ENCODE results near the gene SOCS1.

The SOCS1 gene

DNA sequence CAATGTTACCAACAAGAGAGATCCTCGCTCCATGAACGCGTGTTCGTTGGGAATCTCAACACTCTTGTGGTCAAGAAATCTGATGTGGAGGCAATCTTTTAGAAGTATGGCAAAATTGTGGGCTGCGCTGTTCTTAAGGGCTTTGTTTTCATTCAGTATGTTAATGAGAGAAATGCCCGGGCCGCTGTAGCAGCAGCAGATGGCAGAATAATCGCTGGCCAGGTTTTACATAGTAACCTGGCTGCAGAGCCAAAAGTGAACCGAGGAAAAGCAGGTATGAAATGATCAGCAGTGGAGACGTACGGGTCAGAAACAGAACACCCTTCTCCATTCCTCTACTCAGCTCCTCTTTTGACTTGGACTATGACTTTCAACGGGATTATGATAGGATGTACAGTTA lies 13.3 kb downstream of the SOCS1 start:
- DNase-seq: no peak

GRCh38 chr16:11241480-11242204 lies 14.4 kb downstream of the SOCS1 start:
- no peak for DNase-seq

DNA sequence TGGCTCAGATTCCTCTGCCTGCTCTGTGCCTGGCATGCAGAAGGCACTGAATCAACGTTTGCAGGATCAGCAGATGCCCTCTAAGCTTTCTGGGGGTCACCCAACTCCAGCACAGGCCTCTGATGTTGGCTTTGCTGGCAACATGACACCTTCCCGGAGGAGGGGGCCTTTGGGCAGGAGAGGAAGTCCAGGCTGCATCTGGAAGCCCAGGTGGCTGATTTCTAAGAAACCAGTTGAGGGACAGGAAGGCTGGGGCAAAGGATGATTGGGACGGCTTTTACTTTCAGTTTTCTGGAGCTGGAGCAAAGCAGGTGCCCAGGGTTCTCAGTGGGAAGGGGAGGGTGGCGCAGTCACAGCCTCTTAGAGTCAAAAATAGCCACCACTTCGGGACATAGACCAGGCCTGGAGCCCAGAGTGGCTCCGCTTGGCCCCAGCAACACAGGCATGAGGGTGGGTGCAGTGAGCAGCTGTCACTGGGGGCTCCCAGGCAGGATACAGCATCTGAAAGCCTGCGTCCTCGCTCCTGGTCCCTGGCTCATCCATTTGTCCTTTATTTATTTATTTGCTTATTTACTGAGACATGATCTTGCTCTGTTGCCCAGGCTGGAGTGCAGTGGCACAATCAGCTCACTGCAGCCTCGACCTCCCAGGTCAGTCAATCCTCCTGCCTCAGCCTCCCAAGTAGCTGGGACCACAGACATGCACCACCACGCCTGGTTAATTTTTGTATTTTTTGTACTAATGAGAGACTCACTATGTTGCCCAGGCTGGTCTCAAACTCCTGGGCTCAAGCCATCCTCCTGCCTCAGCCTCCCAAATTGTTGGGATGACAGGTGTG lies 15.1 kb downstream of the SOCS1 start:
- no peak for DNase-seq

DNA sequence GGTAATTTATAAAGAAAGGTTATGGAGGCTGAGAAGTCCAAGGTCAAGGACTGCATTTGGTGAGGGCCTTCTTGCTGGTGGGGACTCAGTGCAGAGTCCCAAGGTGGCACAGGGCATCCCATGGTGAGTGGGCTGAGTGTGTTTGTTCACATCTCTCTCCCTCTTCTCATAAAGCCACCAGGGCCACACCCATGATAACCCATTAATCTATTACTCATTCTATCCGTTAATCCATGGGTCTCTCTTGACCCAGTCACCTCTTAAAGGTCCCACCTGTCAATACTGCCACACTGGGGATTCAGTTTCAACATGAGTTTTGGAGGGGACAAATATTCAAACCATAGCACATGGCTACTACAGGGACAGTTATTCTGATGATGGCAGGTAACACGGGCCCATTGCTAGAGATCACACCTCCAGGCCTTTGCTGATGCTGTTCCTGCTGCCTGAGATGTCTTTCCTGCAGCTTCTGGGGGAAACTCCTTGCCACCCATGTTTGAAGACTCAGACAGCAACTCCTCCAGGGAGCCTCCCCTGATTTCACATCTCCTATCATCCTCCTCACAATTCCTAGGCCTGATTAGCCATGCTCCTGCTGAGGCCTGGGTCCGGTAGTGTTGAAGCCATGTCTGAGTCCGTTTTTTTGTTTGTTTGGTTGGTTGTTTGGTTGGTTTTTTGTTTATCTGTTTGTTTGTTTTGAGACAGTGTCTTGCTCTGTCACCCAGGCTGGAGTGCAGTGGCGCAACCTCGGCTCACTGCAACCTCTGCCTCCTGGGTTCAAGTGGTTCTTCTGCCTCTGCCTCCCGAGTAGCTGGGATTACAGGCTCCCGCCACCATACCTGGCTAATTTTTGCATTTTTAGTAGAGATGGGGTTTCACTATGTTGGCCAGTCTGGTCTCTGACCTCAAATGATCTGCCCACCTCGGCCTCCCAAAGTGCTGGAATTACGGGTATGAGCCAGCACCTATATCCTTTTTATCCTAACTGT lies 16.1 kb downstream of the SOCS1 start:
- DNase-seq: no peak

DNA sequence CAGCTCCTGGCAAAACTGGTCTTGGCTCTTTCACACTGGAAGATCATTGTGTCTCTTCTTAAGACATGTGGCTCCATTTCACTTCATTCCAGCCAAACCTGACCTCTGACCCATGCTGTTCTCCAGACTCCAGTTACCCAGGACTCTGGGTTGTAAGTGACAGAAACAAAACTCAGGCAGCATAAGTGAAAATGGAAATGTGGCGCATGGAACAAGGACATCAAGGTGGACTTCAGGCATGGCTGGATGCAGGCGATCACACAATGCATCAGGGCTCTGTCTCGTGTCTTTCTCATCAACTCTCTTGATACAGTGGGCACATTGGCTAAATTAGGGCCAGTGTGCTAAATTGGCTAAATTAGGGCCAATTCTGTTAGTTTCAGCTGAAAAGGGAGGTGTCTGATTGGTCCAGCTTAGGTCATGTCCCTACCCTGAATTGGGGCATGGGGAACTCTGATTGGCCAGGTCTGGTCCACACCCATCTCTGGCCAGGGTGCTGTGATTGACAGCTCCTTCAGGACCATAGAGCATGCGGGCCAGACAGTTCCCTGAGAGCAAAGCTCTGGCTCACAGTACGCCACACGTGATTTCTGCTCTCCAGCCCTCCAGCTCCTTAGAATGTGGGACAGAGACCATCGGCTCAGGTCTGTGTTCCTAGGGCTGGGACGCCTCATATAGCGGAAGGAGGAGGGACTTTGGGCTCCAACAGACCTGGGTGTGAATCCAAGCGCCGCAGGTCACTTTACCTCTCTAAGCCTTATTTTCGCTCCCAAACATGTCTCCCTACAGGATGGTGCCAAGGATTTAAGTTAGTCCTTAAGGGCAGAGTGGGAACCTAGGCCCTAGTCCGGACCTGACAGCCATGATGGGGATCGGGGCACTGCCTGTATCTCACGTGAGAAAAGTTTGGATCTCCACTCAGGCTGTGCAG lies 17.5 kb downstream of the SOCS1 start:
- DNase-seq: no peak

- DNase-seq: no peak
Measured at GRCh38 chr16:11236461-11237254, 19.3 kb downstream of the SOCS1 start.

- no peak for DNase-seq
Measured at GRCh38 chr16:11235703-11235991, 20.4 kb downstream of the SOCS1 start.

GRCh38 chr16:11234884-11235702 lies 20.9 kb downstream of the SOCS1 start:
- no peak for DNase-seq

DNA sequence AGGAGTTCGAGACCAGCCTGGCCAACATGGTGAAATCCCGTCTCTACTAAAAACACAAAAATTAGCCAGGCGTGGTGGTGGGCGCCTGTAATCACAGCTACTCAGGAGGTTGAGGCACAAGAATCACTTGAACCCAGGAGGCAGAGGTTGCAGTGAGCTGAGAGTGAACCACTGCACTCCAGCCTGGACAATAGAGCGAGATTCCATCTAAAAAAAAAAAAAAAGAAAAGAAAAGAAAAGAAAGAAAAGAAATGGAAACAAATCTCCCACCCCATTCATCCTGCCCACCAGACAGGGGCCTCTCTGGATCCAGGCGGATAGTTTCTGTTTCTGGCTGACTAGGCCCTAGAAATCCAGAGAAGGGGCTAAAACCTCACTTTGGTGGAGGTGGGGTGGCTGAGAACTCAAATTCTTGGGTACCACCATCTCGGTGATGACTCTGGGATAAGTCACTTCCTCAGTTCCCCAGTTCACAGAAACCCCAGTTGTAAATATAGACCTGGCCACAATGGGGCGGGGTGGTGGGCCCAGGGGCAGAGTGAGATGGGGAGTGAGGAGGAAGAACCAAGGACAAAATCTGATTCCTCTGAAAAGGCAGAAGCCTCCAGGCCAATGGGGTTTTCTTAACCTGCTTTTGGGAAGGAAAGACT lies 22.2 kb downstream of the SOCS1 start:
- DNase-seq: peak; percentile 75

GRCh38 chr16:11232852-11233726 lies 22.9 kb downstream of the SOCS1 start:
- DNase-seq: peak; percentile 84

DNA sequence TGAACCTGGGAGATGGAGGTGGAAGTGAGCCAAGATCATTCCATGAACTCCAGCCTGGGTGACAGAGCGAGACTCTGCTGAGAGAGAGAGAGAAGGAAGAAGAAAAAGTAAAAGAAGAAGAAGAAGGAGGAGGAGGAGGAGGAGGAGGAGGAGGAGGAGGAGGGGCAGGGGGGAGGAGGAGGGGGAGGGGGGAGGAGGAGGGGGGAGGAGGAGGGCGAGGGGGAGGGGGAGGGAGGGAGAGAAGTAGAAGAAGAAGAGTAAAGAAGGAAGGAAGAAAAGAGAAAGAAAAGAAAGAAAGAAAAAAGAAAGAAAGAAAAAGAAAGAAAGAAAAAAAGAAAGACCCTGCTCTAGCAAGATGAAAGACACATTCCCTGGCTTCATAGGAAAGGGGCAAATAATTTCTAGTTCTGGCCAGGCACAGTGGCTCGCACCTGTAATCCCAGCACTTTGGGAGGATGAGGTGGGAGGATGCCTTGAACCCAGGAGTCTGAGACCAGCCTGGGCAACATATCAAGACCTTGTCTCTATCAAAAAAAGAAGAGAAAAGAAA lies 23.6 kb downstream of the SOCS1 start:
- no peak for DNase-seq

- DNase-seq: no peak
Measured at GRCh38 chr16:11231367-11231970, 24.5 kb downstream of the SOCS1 start.

DNA sequence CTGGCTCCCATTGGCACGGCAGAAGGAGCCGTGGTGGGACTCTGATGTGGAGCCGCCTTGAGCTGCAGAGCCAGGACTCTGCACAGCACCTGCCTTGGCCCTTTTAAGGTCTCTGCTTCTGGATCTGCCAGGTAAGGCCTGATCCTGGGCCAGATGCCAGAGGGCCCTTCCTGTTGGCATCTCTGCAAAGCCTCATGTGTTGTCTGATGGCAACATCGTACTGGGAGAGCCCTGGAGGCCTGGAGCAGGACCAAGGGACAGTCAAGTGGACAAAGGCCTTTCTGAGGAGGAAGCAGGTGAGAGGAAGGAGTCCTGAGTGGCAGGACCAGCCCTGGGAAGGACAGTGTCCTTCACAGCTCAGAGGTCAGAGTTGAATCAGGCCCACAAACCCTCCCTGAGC lies 26.1 kb downstream of the SOCS1 start:
- DNase-seq: no peak

DNA sequence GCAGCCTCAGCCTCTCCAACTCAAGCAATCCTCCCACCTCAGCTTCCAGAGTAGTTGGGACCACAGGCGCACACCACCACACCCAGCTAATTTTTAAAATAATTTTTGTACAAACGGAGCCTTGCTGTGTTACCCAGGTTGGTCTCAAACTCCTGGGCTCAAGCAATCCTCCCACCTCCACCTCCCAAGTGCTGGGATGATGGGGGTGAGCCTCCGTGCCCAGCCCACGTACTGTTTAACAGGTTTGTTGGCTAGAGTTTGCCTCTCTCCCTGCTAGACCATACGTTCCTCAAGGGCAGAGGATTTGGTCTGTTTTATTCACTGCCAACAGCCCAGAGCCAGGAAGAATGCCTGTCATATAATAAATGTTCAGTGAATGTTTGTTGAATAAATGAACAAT lies 26.6 kb downstream of the SOCS1 start:
- no peak for DNase-seq

- no peak for DNase-seq
Measured at GRCh38 chr16:11225677-11226549, 30.1 kb downstream of the SOCS1 start.

DNA sequence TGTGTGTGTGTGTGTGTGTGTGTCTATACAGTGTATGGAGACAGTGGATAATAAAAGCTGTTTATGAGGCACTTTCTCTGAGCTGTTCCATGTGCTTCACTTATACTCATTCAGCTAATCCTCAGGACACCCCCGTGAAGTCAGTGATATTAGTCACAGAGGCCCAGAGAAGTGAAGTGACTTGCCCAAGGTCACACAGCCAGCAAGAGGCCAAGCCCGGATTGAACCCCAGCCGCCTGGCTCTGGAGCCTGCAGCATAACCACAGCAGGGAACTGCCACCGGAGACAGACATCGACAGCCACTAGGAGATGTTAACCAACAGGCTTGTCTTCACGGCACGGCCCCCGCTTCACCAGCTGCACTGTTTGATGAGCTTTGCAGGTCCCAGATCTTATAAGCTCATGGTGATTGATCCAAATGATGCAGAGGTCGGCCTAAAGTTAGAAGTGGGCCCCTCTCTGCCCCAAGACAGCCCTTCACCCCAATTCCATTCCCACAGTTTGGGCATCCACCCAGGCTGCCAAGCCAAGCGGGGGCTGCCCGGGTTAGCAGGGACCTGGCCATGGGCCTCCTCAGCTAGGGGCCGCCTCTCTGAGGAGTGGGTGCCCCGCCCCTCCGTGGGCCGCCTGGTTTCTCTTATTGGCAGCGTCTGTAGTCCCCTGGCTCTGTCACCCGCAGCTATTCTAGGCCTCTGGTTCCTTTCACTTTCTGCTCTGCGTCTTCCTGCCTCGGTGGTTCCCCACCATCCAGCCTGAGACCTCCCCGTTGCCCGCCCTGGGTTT lies 30.9 kb downstream of the SOCS1 start:
- peak; percentile 80 for DNase-seq

All from activated CD8-positive, alpha-beta memory T cell treated with anti-CD3 and anti-CD28 coated beads, Interleukin-2, amount 50 U/mL, for 4 hours (primary cell).